PC-3 (cell line): ENCODE measurements around the gene PLA2G2C.

Experiments
- CTCF ChIP-seq: fragments of 300-600 bp; sonication (generic); conservative IDR thresholded peaks from 2 replicates; pipeline ENCODE4 v1.5.1; 2017; ENCODE audit warnings: antibody characterized with exemption, low read depth, mild to moderate bottlenecking, low read length
- EZH2 ChIP-seq: fragments of 300-600 bp; sonication (generic); IDR thresholded peaks from one replicate; pipeline ENCODE4 v1.6.1; 2017; ENCODE audit warnings: antibody characterized with exemption, mild to moderate bottlenecking, low read length; ENCODE audit not compliant: unreplicated experiment
- EZH2phosphoT487 ChIP-seq: fragments of 300-600 bp; sonication (generic); IDR thresholded peaks from 2 replicates; pipeline ENCODE4 v1.6.1; 2018; ENCODE audit warnings: mild to moderate bottlenecking, antibody characterized with exemption, low read length, borderline replicate concordance

- TF ChIP-seq CTCF (no peak), EZH2 (no peak), EZH2phosphoT487 (no peak)
Measured at GRCh38 chr1:20202166-20202565, 15.8 kb upstream of the PLA2G2C start.
